Esophagus squamous epithelium (tissue), 4 donors: ENCODE data around the gene DMPK.

Experiments used
- POLR2A ChIP-seq, 4 donors: fragments of 450-650 bp; IDR thresholded peaks; one replicate each; pipeline ENCODE4 v1.6.1; 2017; ENCODE audit warnings: antibody characterized with exemption in 4 of 4, mild to moderate bottlenecking in 4 of 4, moderate library complexity in 3 of 4
- TF ChIP-seq, protein P1 (sequence below), 6 experiments: fragments of 450-650 bp in 4 of 6; fragments of 200-600 bp in 2 of 6; sonication (generic) in 2 of 6; IDR thresholded peaks; one replicate each; pipeline ENCODE4 v1.5.1; 2016 to 2019; ENCODE audit warnings: antibody characterized with exemption in 6 of 6, mild to moderate bottlenecking in 4 of 6, moderate library complexity in 4 of 6

DNA sequence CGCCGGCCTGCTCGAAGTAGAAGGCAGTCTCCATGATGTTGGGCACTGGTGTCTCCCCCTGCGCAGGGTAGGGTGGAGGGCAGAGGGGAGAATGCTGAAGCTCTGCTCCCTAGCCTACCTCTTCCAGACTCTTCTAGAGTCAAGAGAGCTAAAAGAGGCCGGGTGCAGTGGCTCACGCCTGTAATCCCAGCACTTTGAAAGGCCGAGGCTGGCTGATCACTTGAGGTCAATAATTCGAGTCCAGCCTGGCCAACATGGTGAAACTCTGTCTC is 22.6 kb upstream of the DMPK start:
- TF ChIP-seq, protein P1, sequence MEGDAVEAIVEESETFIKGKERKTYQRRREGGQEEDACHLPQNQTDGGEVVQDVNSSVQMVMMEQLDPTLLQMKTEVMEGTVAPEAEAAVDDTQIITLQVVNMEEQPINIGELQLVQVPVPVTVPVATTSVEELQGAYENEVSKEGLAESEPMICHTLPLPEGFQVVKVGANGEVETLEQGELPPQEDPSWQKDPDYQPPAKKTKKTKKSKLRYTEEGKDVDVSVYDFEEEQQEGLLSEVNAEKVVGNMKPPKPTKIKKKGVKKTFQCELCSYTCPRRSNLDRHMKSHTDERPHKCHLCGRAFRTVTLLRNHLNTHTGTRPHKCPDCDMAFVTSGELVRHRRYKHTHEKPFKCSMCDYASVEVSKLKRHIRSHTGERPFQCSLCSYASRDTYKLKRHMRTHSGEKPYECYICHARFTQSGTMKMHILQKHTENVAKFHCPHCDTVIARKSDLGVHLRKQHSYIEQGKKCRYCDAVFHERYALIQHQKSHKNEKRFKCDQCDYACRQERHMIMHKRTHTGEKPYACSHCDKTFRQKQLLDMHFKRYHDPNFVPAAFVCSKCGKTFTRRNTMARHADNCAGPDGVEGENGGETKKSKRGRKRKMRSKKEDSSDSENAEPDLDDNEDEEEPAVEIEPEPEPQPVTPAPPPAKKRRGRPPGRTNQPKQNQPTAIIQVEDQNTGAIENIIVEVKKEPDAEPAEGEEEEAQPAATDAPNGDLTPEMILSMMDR (IDR thresholded peaks at IDR 0.05) = no peak
- no peak for TF ChIP-seq POLR2A (IDR thresholded peaks at IDR 0.05)
